Uterus (tissue), 4 donors: ENCODE results near the gene DNM3. TPM values are rescaled to one million over a fixed set of nuclear protein-coding genes. Genes with fewer than 3 reads are reported as not detected.

Experiments
- DNase-seq, 2 donors: peaks; one replicate each; pipeline ENCODE4 v3.0.0-alpha.2; 2019 to 2020
- H3K27ac ChIP-seq, 2 donors: fragments of 200-600 bp; sonication (generic); 1 replicate in 1 of 2; 2 replicates in 1 of 2; pipeline ENCODE4 v1.5.1; 2016 to 2018
- H3K27me3 ChIP-seq, 2 donors: fragments of 200-600 bp; sonication (generic); one replicate each; pipeline ENCODE4 v1.5.1; 2018 to 2019; ENCODE audit warnings: control low read depth in 1 of 2
- H3K36me3 ChIP-seq, 2 donors: fragments of 200-600 bp; sonication (generic); one replicate each; pipeline ENCODE4 v1.5.1; 2019; ENCODE audit warnings: control low read depth in 1 of 2
- H3K4me1 ChIP-seq, 2 donors: fragments of 200-600 bp; sonication (generic); one replicate each; pipeline ENCODE4 v1.5.1; 2018 to 2019; ENCODE audit warnings: control low read depth in 1 of 2
- H3K4me3 ChIP-seq, 2 donors: fragments of 200-600 bp; sonication (generic); 1 replicate in 1 of 2; 2 replicates in 1 of 2; pipeline ENCODE4 v1.5.1; 2018 to 2019; ENCODE audit warnings: mild to moderate bottlenecking in 1 of 2
- H3K9me3 ChIP-seq, 2 donors: fragments of 200-600 bp; sonication (generic); one replicate each; pipeline ENCODE4 v1.5.1; 2019; ENCODE audit warnings: control low read depth in 1 of 2
- CTCF ChIP-seq, 4 experiments: fragments of 200-600 bp in 2 of 4; fragments of 450-650 bp in 2 of 4; sonication (generic) in 2 of 4; IDR thresholded peaks; one replicate each; pipeline ENCODE4 v1.5.1; 2016 to 2019; ENCODE audit warnings: antibody characterized with exemption in 4 of 4, mild to moderate bottlenecking in 2 of 4, moderate library complexity in 1 of 4
- POLR2A ChIP-seq, 2 donors: fragments of 450-650 bp; IDR thresholded peaks; one replicate each; pipeline ENCODE4 v1.6.1; 2016; ENCODE audit warnings: antibody characterized with exemption in 2 of 2, mild to moderate bottlenecking in 1 of 2, moderate library complexity in 1 of 2
- intact Hi-C: fragments of 100-400 bp; cut with DNase I; formaldehyde crosslinking; loops from one replicate; pipeline ENCODE4 v1.15.1; 2023; ENCODE audit warnings: low total_unique reads
- microRNA counts, 2 donors: library from miRNA; unstranded; fragments of <30 nt; microRNA quantifications; one replicate each; lab custom pipeline; 2016 to 2017
- microRNA-seq: library from miRNA; unstranded; fragments of <30 nt; microRNA quantifications from one replicate; pipeline ENCODE4, GENCODE V29; 2016; ENCODE audit warnings: borderline microRNAs expressed, borderline replicate concordance
- small RNA-seq: library from RNA; depleted of rRNA; stranded (forward); fragments of <200 nt; gene quantifications from one replicate; pipeline ENCODE3, GENCODE V24; 2016
- total RNA-seq, 4 donors: library from RNA; depleted of rRNA in 3 of 4; stranded (reverse); fragments of >200 nt in 3 of 4; gene quantifications; one replicate each; pipeline versions ENCODE4 v1.1.0 to v1.2.4, GENCODE V29; 2014 to 2023
- donor health status: DM: yes; HTN: yes; CAD: no.

The DNM3 gene
- total RNA-seq, 4 donors from 2014 or later, result 4.7 to 49.2 (median 14.6) TPM

- no peak for DNase-seq
- no peaks in the 10 kb centered on the region for H3K4me1 ChIP-seq
- no peaks in the 10 kb centered on the region for H3K9me3 ChIP-seq
- intact Hi-C loops, result no loop called here
- H3K27me3 ChIP-seq, result no peaks in the 10 kb centered on the region
- TF ChIP-seq CTCF (IDR thresholded peaks at IDR 0.05), result no peak
- TF ChIP-seq POLR2A (IDR thresholded peaks at IDR 0.05), result no peak
- no peak overlapping the region for H3K4me3 ChIP-seq
- H3K36me3 ChIP-seq, result no peaks in the 10 kb centered on the region
- no peak overlapping the region for H3K27ac ChIP-seq
Measured at GRCh38 chr1:172456344-172456769, 615.1 kb downstream of the DNM3 start.

GRCh38 chr1:172457479-172458130 is 616.3 kb downstream of the DNM3 start:
- Histone ChIP-seq H3K36me3 (no peaks in the 10 kb centered on the region), H3K27me3 (no peaks in the 10 kb centered on the region), H3K4me3 (no peak overlapping the region), H3K27ac (no peak overlapping the region), H3K4me1 (no peaks in the 10 kb centered on the region), H3K9me3 (no peaks in the 10 kb centered on the region)
- no peak for DNase-seq
- intact Hi-C loops, result no loop called here
- TF ChIP-seq POLR2A (IDR thresholded peaks at IDR 0.05) (no peak), CTCF (IDR thresholded peaks at IDR 0.05) (no peak)

GRCh38 chr1:172460177-172460576 is 618.9 kb downstream of the DNM3 start:
- Histone ChIP-seq H3K9me3 (no peaks in the 10 kb centered on the region), H3K4me3 (no peak overlapping the region), H3K4me1 (no peaks in the 10 kb centered on the region), H3K27ac (no peak overlapping the region), H3K36me3 (no peaks in the 10 kb centered on the region), H3K27me3 (no peaks in the 10 kb centered on the region)
- no peak for TF ChIP-seq POLR2A (IDR thresholded peaks at IDR 0.05)
- DNase-seq, result no peak
- intact Hi-C loops, result no loop called here

GRCh38 chr1:172460887-172461315 is 619.6 kb downstream of the DNM3 start:
- intact Hi-C loops, result no loop called here
- H3K4me3 ChIP-seq, result no peak overlapping the region
- no peaks in the 10 kb centered on the region for H3K27me3 ChIP-seq
- DNase-seq, result no peak
- no peaks in the 10 kb centered on the region for H3K9me3 ChIP-seq
- no peaks in the 10 kb centered on the region for H3K36me3 ChIP-seq
- H3K27ac ChIP-seq, result no peak overlapping the region
- H3K4me1 ChIP-seq, result no peaks in the 10 kb centered on the region
- TF ChIP-seq CTCF (IDR thresholded peaks at IDR 0.05) (no peak), POLR2A (IDR thresholded peaks at IDR 0.05) (no peak)

MicroRNAs within 50 kb of the gene (microRNA counts, 767-probe panel; counts per million panel counts)
- microRNA hsa-miR-199a-3p+hsa-miR-199b-3p (lab: Ali Mortazavi, UCI), result 9,230 to 10,752 counts per million in 2 donors
- 6,498 to 7,509 counts per million in 2 donors for microRNA hsa-miR-199a-5p (lab: Ali Mortazavi, UCI)
- microRNA hsa-miR-214-3p (lab: Ali Mortazavi, UCI), result 4,898 to 7,049 counts per million in 2 donors

Small RNA genes within 50 kb of the gene (microRNA-seq; reads per million reads assigned to microRNA genes)
- 110 reads per million, percentile 56 among the genes with 10 or more reads in this experiment for gene MIR199A2
- not detected for gene MIR3120

Small RNA genes within 50 kb of the gene (small RNA-seq; reads per million reads assigned to genes)
- gene MIR199A2 (0.54 reads per million), gene RNU6-157P (not detected)

Other genes with a start within 250 kb of the DNM3 start
- under 1 TPM in 1 of 4 donors, not detected in 3; 0.83 TPM for gene MYOCOS, start 219.3 kb upstream of the DNM3 start, total RNA-seq
- gene MYOC, start 188.8 kb upstream of the DNM3 start, total RNA-seq, result 10 to 100 TPM in 3 of 4 donors, 1 to 10 TPM in 1; 5.6 to 38.2 (median 13.2) TPM
- 10 to 100 TPM in 3 of 4 donors, 1 to 10 TPM in 1; 8.2 to 30.2 (median 19.5) TPM for gene VAMP4, start 99.4 kb upstream of the DNM3 start, total RNA-seq
- gene METTL13, start 59.8 kb upstream of the DNM3 start, total RNA-seq, result 10 to 100 TPM in 2 of 4 donors, 1 to 10 TPM in 2; 6.7 to 23.0 (median 12.3) TPM